HL-60 (cell line): ENCODE data around the gene ANO1.

ENCODE experiments used
- GABPA ChIP-seq: IDR thresholded peaks from 2 replicates; pipeline ENCODE4 v1.6.1; 2012; ENCODE audit warnings: low read depth
- POLR2AphosphoS5 ChIP-seq: IDR thresholded peaks from 2 replicates; pipeline ENCODE4 v1.6.1; 2012; ENCODE audit warnings: low read depth
- SPI1 ChIP-seq: IDR thresholded peaks from 2 replicates; pipeline ENCODE4 v1.6.1; 2012; ENCODE audit warnings: low read depth, mild to moderate bottlenecking, borderline replicate concordance
- TF ChIP-seq, protein P1 (sequence below): IDR thresholded peaks from 2 replicates; pipeline ENCODE4 v1.6.1; 2012; ENCODE audit warnings: low read depth; ENCODE audit not compliant: insufficient replicate concordance
- TF ChIP-seq, protein P2 (sequence below): IDR thresholded peaks from one replicate; pipeline ENCODE4 v1.5.1; 2011; ENCODE audit warnings: low read length, control low read depth, inconsistent platforms; ENCODE audit not compliant: insufficient read depth

DNA sequence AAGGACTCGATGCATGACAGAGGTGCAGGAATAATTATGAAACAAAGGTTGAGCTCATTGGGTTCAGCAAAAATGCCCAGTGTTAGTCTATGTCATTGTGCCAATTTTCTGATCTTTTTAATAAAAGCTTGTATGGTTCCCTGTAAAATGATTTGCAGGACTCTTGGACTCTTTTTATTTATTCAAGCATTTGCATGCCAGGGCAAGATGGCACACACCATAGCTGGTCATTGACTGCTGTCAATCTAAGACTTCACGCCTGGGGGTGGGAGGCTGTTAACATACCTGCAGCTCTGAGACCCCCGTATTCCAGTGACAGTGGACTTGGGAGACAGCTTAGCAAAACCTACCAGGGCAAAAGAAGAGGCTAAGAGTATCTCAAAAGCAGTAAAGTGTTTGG is 32.0 kb upstream of the ANO1 start:
- TF ChIP-seq, protein P1, sequence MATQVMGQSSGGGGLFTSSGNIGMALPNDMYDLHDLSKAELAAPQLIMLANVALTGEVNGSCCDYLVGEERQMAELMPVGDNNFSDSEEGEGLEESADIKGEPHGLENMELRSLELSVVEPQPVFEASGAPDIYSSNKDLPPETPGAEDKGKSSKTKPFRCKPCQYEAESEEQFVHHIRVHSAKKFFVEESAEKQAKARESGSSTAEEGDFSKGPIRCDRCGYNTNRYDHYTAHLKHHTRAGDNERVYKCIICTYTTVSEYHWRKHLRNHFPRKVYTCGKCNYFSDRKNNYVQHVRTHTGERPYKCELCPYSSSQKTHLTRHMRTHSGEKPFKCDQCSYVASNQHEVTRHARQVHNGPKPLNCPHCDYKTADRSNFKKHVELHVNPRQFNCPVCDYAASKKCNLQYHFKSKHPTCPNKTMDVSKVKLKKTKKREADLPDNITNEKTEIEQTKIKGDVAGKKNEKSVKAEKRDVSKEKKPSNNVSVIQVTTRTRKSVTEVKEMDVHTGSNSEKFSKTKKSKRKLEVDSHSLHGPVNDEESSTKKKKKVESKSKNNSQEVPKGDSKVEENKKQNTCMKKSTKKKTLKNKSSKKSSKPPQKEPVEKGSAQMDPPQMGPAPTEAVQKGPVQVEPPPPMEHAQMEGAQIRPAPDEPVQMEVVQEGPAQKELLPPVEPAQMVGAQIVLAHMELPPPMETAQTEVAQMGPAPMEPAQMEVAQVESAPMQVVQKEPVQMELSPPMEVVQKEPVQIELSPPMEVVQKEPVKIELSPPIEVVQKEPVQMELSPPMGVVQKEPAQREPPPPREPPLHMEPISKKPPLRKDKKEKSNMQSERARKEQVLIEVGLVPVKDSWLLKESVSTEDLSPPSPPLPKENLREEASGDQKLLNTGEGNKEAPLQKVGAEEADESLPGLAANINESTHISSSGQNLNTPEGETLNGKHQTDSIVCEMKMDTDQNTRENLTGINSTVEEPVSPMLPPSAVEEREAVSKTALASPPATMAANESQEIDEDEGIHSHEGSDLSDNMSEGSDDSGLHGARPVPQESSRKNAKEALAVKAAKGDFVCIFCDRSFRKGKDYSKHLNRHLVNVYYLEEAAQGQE: no peak
- no peak for TF ChIP-seq GABPA
- TF ChIP-seq, protein P2, sequence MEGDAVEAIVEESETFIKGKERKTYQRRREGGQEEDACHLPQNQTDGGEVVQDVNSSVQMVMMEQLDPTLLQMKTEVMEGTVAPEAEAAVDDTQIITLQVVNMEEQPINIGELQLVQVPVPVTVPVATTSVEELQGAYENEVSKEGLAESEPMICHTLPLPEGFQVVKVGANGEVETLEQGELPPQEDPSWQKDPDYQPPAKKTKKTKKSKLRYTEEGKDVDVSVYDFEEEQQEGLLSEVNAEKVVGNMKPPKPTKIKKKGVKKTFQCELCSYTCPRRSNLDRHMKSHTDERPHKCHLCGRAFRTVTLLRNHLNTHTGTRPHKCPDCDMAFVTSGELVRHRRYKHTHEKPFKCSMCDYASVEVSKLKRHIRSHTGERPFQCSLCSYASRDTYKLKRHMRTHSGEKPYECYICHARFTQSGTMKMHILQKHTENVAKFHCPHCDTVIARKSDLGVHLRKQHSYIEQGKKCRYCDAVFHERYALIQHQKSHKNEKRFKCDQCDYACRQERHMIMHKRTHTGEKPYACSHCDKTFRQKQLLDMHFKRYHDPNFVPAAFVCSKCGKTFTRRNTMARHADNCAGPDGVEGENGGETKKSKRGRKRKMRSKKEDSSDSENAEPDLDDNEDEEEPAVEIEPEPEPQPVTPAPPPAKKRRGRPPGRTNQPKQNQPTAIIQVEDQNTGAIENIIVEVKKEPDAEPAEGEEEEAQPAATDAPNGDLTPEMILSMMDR: no peak
- TF ChIP-seq POLR2AphosphoS5: no peak
- TF ChIP-seq SPI1: no peak
